Endodermal cell (in vitro differentiated cells): ENCODE data around the gene ELAPOR1. TPM values are rescaled to one million over a fixed set of nuclear protein-coding genes. Genes with fewer than 3 reads are reported as not detected.

Source experiments
- DNase-seq: peaks from one replicate; pipeline ENCODE4 v3.0.0-alpha.2; 2017
- H3K27ac ChIP-seq: 2 replicates; pipeline ENCODE4 v1.5.1; 2013; ENCODE audit warnings: mild to moderate bottlenecking, low read depth, low read length, moderate library complexity
- H3K27me3 ChIP-seq: 2 replicates; pipeline ENCODE4 v1.6.1; 2013; ENCODE audit warnings: mild to moderate bottlenecking, low read length, moderate library complexity; ENCODE audit not compliant: insufficient read depth, control insufficient read depth, poor library complexity, severe bottlenecking
- H3K36me3 ChIP-seq: 2 replicates; pipeline ENCODE4 v1.7.0; 2013; ENCODE audit warnings: mild to moderate bottlenecking, low read length, moderate library complexity; ENCODE audit not compliant: control insufficient read depth, insufficient read depth
- H3K4me1 ChIP-seq: one replicate; pipeline ENCODE4 v1.7.0; 2013; ENCODE audit warnings: low read length; ENCODE audit not compliant: control insufficient read depth, insufficient read depth
- H3K4me3 ChIP-seq: 2 replicates; pipeline ENCODE4 v1.5.1; 2013; ENCODE audit warnings: mild to moderate bottlenecking, low read length, moderate library complexity
- H3K9ac ChIP-seq: 2 replicates; pipeline ENCODE4 v1.6.1; 2013; ENCODE audit warnings: mild to moderate bottlenecking, low read length, moderate library complexity; ENCODE audit not compliant: poor library complexity, severe bottlenecking; ENCODE audit errors: extremely low read depth
- H3K9me3 ChIP-seq: 2 replicates; pipeline ENCODE4 v1.6.1; 2013; ENCODE audit warnings: mild to moderate bottlenecking, low read length, moderate library complexity; ENCODE audit not compliant: control insufficient read depth
- H3K27ac Mint-ChIP-seq: 2 replicates; pipeline ENCODE4 v1.8.0; 2020; ENCODE audit warnings: mixed read lengths
- H3K27me3 Mint-ChIP-seq: 2 replicates; pipeline ENCODE4 v1.8.0; 2021; ENCODE audit warnings: mild to moderate bottlenecking, mixed read lengths; ENCODE audit not compliant: insufficient read depth
- H3K36me3 Mint-ChIP-seq: 2 replicates; pipeline ENCODE4 v1.8.0; 2020; ENCODE audit warnings: low read depth, mixed read lengths
- H3K4me1 Mint-ChIP-seq: 2 replicates; pipeline ENCODE4 v1.8.0; 2020; ENCODE audit warnings: mixed read lengths
- H3K4me3 Mint-ChIP-seq: 2 replicates; pipeline ENCODE4 v1.8.0; 2020; ENCODE audit warnings: mild to moderate bottlenecking, moderate library complexity, mixed read lengths
- H3K9me3 Mint-ChIP-seq: 2 replicates; pipeline ENCODE4 v1.8.0; 2020; ENCODE audit warnings: mild to moderate bottlenecking, mixed read lengths
- WGBS, 2 experiments: methylation state at CpG; one replicate each; pipeline versions ENCODE4 v1.1.5 to v1.1.7; 2013; ENCODE audit warnings: missing lambda C conversion rate in 2 of 2, mixed read lengths in 1 of 2; ENCODE audit not compliant: insufficient coverage in 1 of 2, insufficient read length in 1 of 2; 5-methylcytosine and 5-hydroxymethylcytosine counted together
- total RNA-seq, 2 donors: library from RNA; stranded (reverse); fragmentation: NEBNext Ultra II Directional in 1 of 2; extraction: Animal tissue kit (Norgen Biotek cat#: 25700) in 1 of 2; gene quantifications; 2 replicates in 1 of 2; 3 replicates in 1 of 2; pipeline ENCODE4 v1.2.1, GENCODE V29; 2021
- TF ChIP-seq, protein P1 (sequence below): fragments of 200-600 bp; sonication (generic); conservative IDR thresholded peaks from 2 replicates; pipeline ENCODE4 v1.5.0; 2021; ENCODE audit warnings: antibody characterized with exemption, mild to moderate bottlenecking

Gene ELAPOR1
- total RNA-seq, 2 donors from 2014 or later = 0.48 to 0.89 TPM

DNA sequence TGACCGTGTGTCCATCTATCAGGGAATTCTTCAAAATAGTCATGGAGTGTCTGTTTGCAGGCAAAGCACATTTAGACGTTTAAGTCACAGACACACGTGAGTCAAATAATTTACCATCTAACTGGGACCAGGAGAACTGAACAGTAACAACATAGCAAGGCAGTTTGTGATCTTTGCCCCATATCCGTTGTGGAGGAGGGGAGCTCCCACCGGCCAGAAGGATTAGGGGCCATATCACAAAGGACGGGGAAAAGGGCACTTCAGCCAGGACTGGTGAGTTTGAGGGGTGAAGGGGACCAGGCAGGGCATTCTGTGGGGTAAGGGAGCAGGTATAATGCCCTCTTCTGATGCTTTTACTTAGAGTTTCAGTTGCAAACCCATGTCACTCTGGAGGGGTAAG lies 22.9 kb downstream of the ELAPOR1 start:
- Mint-ChIP-seq H3K27me3 (no peaks in the 10 kb centered on the region), H3K36me3 (no peaks in the 10 kb centered on the region), H3K27ac (no peak overlapping the region), H3K4me3 (no peak overlapping the region), H3K4me1 (peaks cover 21% of the 10 kb centered on the region), H3K9me3 (no peaks in the 10 kb centered on the region)
- H3K27ac ChIP-seq = no peak overlapping the region
- no peak overlapping the region for H3K9ac ChIP-seq
- H3K36me3 ChIP-seq = no peaks in the 10 kb centered on the region
- H3K9me3 ChIP-seq = no peaks in the 10 kb centered on the region
- H3K4me3 ChIP-seq = no peak overlapping the region
- peaks cover 4% of the 10 kb centered on the region for H3K4me1 ChIP-seq
- 86 to 93% methylated on average over 6 of the region's 6 CpGs for WGBS, 2 experiments
- H3K27me3 ChIP-seq = no peaks in the 10 kb centered on the region
- TF ChIP-seq, protein P1, sequence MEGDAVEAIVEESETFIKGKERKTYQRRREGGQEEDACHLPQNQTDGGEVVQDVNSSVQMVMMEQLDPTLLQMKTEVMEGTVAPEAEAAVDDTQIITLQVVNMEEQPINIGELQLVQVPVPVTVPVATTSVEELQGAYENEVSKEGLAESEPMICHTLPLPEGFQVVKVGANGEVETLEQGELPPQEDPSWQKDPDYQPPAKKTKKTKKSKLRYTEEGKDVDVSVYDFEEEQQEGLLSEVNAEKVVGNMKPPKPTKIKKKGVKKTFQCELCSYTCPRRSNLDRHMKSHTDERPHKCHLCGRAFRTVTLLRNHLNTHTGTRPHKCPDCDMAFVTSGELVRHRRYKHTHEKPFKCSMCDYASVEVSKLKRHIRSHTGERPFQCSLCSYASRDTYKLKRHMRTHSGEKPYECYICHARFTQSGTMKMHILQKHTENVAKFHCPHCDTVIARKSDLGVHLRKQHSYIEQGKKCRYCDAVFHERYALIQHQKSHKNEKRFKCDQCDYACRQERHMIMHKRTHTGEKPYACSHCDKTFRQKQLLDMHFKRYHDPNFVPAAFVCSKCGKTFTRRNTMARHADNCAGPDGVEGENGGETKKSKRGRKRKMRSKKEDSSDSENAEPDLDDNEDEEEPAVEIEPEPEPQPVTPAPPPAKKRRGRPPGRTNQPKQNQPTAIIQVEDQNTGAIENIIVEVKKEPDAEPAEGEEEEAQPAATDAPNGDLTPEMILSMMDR = no peak
- no peak for DNase-seq

DNA sequence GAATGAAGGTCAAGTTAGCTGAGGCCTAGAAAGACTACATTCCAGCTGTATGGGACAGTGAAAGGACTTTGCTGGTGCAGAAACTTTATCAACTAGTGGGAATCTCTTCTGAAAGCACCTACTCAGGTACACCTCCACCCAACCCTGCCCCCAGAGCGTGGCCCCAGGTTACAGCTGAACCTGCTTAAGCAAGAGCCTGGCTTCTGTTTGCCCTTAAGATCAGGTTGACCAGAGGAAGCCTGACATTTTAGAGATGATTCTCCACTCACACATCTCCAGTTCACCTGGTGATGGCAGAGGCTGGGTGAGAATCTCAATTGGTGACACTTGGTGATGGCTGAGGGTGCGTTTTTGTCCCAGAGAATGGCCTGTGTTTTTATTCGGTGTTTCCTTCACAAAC lies 24.0 kb downstream of the ELAPOR1 start:
- no peaks in the 10 kb centered on the region for H3K27me3 Mint-ChIP-seq
- Histone ChIP-seq H3K27ac (no peak overlapping the region), H3K9ac (no peak overlapping the region), H3K4me3 (no peak overlapping the region), H3K9me3 (no peaks in the 10 kb centered on the region), H3K36me3 (no peaks in the 10 kb centered on the region), H3K4me1 (peaks cover 4% of the 10 kb centered on the region), H3K27me3 (no peaks in the 10 kb centered on the region)
- WGBS, 2 experiments = 79 to 91% methylated on average over 3 of the region's 3 CpGs
- peak; percentile 55 for DNase-seq
- H3K27ac Mint-ChIP-seq = peak overlapping the region; percentile 45
- no peaks in the 10 kb centered on the region for H3K9me3 Mint-ChIP-seq
- TF ChIP-seq, protein P1 = no peak
- no peaks in the 10 kb centered on the region for H3K36me3 Mint-ChIP-seq
- peaks cover 21% of the 10 kb centered on the region for H3K4me1 Mint-ChIP-seq
- H3K4me3 Mint-ChIP-seq = no peak overlapping the region

DNA sequence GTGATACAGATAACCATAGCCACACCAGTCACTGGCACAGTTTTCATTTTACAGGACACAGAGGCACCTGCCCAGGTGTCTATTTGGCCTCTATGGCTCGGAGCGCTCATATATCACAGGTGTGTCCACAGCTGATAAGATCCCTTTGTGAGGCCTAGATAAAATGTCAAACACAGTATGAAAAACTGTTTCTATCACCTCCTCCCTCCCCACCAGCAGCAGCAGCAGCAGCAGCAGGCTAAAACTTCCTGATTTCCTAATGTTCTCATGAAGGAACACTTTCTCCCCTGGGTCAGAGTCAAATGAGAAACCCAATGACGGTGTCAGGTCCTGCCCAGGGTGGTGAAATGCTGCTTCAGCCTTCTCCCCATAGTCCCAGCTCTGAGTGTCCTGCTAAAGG lies 24.4 kb downstream of the ELAPOR1 start:
- DNase-seq = no peak
- H3K36me3 ChIP-seq = no peaks in the 10 kb centered on the region
- Mint-ChIP-seq H3K27ac (peak overlapping the region; percentile 45), H3K36me3 (no peaks in the 10 kb centered on the region), H3K27me3 (no peaks in the 10 kb centered on the region), H3K4me1 (peaks cover 21% of the 10 kb centered on the region), H3K9me3 (no peaks in the 10 kb centered on the region), H3K4me3 (no peak overlapping the region)
- 79 to 80% methylated on average over 3 of the region's 3 CpGs for WGBS, 2 experiments
- H3K4me1 ChIP-seq = peaks cover 4% of the 10 kb centered on the region
- TF ChIP-seq, protein P1 = no peak
- H3K27ac ChIP-seq = no peak overlapping the region
- no peak overlapping the region for H3K9ac ChIP-seq
- H3K27me3 ChIP-seq = no peaks in the 10 kb centered on the region
- no peaks in the 10 kb centered on the region for H3K9me3 ChIP-seq
- no peak overlapping the region for H3K4me3 ChIP-seq
